SK-N-SH (cell line): ENCODE data around the gene RPIA. TPM values are rescaled to one million over a fixed set of nuclear protein-coding genes. Genes with fewer than 3 reads are reported as not detected.

Experiments used
- CTCF ChIA-PET: fragments of 300-600, 350-600 bp; formaldehyde crosslinking; extraction: SDS; loops from one replicate; lab custom pipeline; 2021; lab: Yijun Ruan, JAX
- POLR2A ChIA-PET: fragments of 350-600 bp; sonication (Branson Sonifier 250); formaldehyde crosslinking; extraction: SDS; loops from one replicate; lab custom pipeline; 2020; ENCODE audit warnings: antibody characterized with exemption, inconsistent platforms; lab: Yijun Ruan, JAX
- DNase-seq: peaks from one replicate; pipeline ENCODE4 v3.0.0; 2012
- H2AFZ ChIP-seq: fragments of 200-600 bp; sonication (generic); 2 replicates; pipeline ENCODE4 v1.8.1; 2016; ENCODE audit warnings: antibody characterized with exemption, mild to moderate bottlenecking, low read depth
- H3F3A ChIP-seq: fragments of 200-600 bp; sonication (generic); replicated peaks from 2 replicates; pipeline ENCODE3; 2016; ENCODE audit warnings: antibody characterized with exemption, mild to moderate bottlenecking; ENCODE audit not compliant: insufficient read depth
- H3K27ac ChIP-seq, 2 experiments: fragments of 200-500 bp in 1 of 2; fragments of 200-600 bp in 1 of 2; sonication (Bioruptor generic) in 1 of 2; sonication (generic), shearing (Covaris generic) in 1 of 2; 2 replicates each; pipeline versions ENCODE4 v1.5.1 to v1.6.1; 2014 to 2016; ENCODE audit warnings: low read depth in 2 of 2, inconsistent platforms in 1 of 2, low read length in 1 of 2, mild to moderate bottlenecking in 1 of 2, mixed read lengths in 1 of 2
- H3K27me3 ChIP-seq: fragments of 200-600 bp; sonication (generic), shearing (Covaris generic); 2 replicates; pipeline ENCODE4 v1.6.1; 2016; ENCODE audit warnings: mixed run types; ENCODE audit not compliant: insufficient read depth
- H3K36me3 ChIP-seq, 2 experiments: fragments of 200-500 bp in 1 of 2; fragments of 200-600 bp in 1 of 2; sonication (Bioruptor generic) in 1 of 2; sonication (generic) in 1 of 2; replicated peaks in 1 of 2; 2 replicates each; pipeline versions ENCODE3 to v1.5.1; 2014 to 2016; ENCODE audit warnings: low read length in 1 of 2, mild to moderate bottlenecking in 1 of 2; ENCODE audit not compliant: insufficient read depth in 2 of 2, control insufficient read depth in 1 of 2
- H3K4me1 ChIP-seq, 2 experiments: fragments of 200-500 bp in 1 of 2; fragments of 200-600 bp in 1 of 2; sonication (Bioruptor generic) in 1 of 2; sonication (generic), shearing (Covaris generic) in 1 of 2; 2 replicates each; pipeline versions ENCODE4 v1.5.1 to v1.6.1; 2014 to 2016; ENCODE audit warnings: low read depth in 1 of 2, low read length in 1 of 2, mixed run types in 1 of 2; ENCODE audit not compliant: insufficient read depth in 2 of 2, control insufficient read depth in 1 of 2
- H3K4me2 ChIP-seq: fragments of 200-600 bp; sonication (generic), shearing (Covaris generic); 2 replicates; pipeline ENCODE4 v1.6.1; 2017; ENCODE audit warnings: mixed run types
- H3K4me3 ChIP-seq, 2 experiments: fragments of 200-500 bp in 1 of 2; fragments of 200-600 bp in 1 of 2; sonication (Bioruptor generic) in 1 of 2; sonication (generic), shearing (Covaris generic) in 1 of 2; 2 replicates each; pipeline versions ENCODE4 v1.5.1 to v1.8.1; 2014 to 2016; ENCODE audit warnings: low read depth in 2 of 2, inconsistent platforms in 1 of 2, low read length in 1 of 2, mild to moderate bottlenecking in 1 of 2, mixed read lengths in 1 of 2, moderate library complexity in 1 of 2
- H3K79me2 ChIP-seq: fragments of 200-600 bp; sonication (generic); 2 replicates; pipeline ENCODE4 v1.8.1; 2017; ENCODE audit warnings: mild to moderate bottlenecking; ENCODE audit not compliant: insufficient read depth
- H3K9ac ChIP-seq: fragments of 200-600 bp; sonication (generic); 2 replicates; pipeline ENCODE4 v1.6.1; 2017; ENCODE audit warnings: mixed run types
- H3K9me2 ChIP-seq: fragments of 200-600 bp; sonication (generic); 2 replicates; pipeline ENCODE4 v1.6.1; 2017; ENCODE audit warnings: mixed run types
- H3K9me3 ChIP-seq: fragments of 200-600 bp; sonication (generic); 2 replicates; pipeline ENCODE4 v1.6.1; 2017; ENCODE audit warnings: mixed run types, mild to moderate bottlenecking, moderate library complexity
- H4K20me1 ChIP-seq: fragments of 200-600 bp; sonication (generic); 2 replicates; pipeline ENCODE4 v1.6.1; 2017; ENCODE audit warnings: mild to moderate bottlenecking, mixed run types; ENCODE audit not compliant: insufficient read depth
- ELF1 ChIP-seq: IDR thresholded peaks from 2 replicates; pipeline ENCODE4 v1.4.0; 2012
- EP300 ChIP-seq, 2 experiments: IDR thresholded peaks; 2 replicates each; pipeline versions ENCODE4 v1.4.0 to v1.6.1; 2012; ENCODE audit warnings: borderline replicate concordance in 1 of 2, low read depth in 1 of 2, low read length in 1 of 2
- EZH2phosphoT487 ChIP-seq: fragments of 200-600 bp; sonication (generic); IDR thresholded peaks from 2 replicates; pipeline ENCODE4 v1.6.1; 2017; ENCODE audit warnings: low read depth, mixed run types, mild to moderate bottlenecking, antibody characterized with exemption, moderate library complexity, borderline replicate concordance
- FOSL2 ChIP-seq: IDR thresholded peaks from 2 replicates; pipeline ENCODE4 v1.4.0; 2012; ENCODE audit warnings: low read depth, mild to moderate bottlenecking, moderate library complexity, borderline replicate concordance
- FOXJ3 ChIP-seq: sonication (generic); formaldehyde crosslinking; IDR thresholded peaks from 2 replicates; pipeline ENCODE4 v1.5.1; 2020; ENCODE audit warnings: mild to moderate bottlenecking, missing genetic modification reagents
- FOXM1 ChIP-seq: IDR thresholded peaks from 2 replicates; pipeline ENCODE4 v1.4.0; 2012; ENCODE audit warnings: low read depth, mild to moderate bottlenecking
- IRF3 ChIP-seq: fragments of 150-350 bp; IDR thresholded peaks from 2 replicates; pipeline ENCODE4 v1.6.1; 2016; ENCODE audit warnings: mild to moderate bottlenecking, low read depth, low read length
- MAX ChIP-seq: IDR thresholded peaks from 2 replicates; pipeline ENCODE4 v1.4.0; 2012; ENCODE audit warnings: low read depth
- NFIC ChIP-seq: IDR thresholded peaks from 2 replicates; pipeline ENCODE4 v1.4.0; 2012; ENCODE audit warnings: borderline replicate concordance
- RFX5 ChIP-seq: IDR thresholded peaks from 2 replicates; pipeline ENCODE4 v1.6.1; 2012; ENCODE audit warnings: mild to moderate bottlenecking, improper control_type of control experiment, low read length
- SIN3A ChIP-seq: IDR thresholded peaks from 2 replicates; pipeline ENCODE4 v1.6.1; 2012; ENCODE audit warnings: low read depth, mild to moderate bottlenecking, low read length, moderate library complexity, borderline replicate concordance
- SMC3 ChIP-seq: IDR thresholded peaks from 2 replicates; pipeline ENCODE4 v1.6.1; 2012; ENCODE audit warnings: low read depth, low read length, improper control_type of control experiment
- TCF12 ChIP-seq: IDR thresholded peaks from 2 replicates; pipeline ENCODE4 v1.4.0; 2012
- YY1 ChIP-seq: IDR thresholded peaks from 2 replicates; pipeline ENCODE4 v1.4.0; 2012; ENCODE audit warnings: low read depth, mild to moderate bottlenecking
- WGBS: methylation state at CpG from one replicate; pipeline ENCODE4 v1.1.6; 2017; ENCODE audit warnings: low lambda C conversion rate; 5-methylcytosine and 5-hydroxymethylcytosine counted together
- polyA plus RNA-seq, 3 experiments: library from polyadenylated mRNA; depleted of rRNA; stranded (reverse); fragments of >200 nt; gene quantifications; 2 replicates each; pipeline ENCODE4 v1.2.3, GENCODE V29; 2012
- TF ChIP-seq, protein P1 (sequence below): IDR thresholded peaks from 2 replicates; pipeline ENCODE4 v1.4.0; 2012; ENCODE audit warnings: low read depth, borderline replicate concordance

The RPIA gene
- polyA plus RNA-seq, 1 of the 3 experiments (the other 2 are of a cell fraction), result 17.4 TPM

- Histone ChIP-seq H3K27me3 (no peaks in the 10 kb centered on the region; the same call in 1 of the 2 replicates), H3K79me2 (no peaks in the 10 kb centered on the region), H3K4me2 (no peak overlapping the region), H3K4me3 (no peak overlapping the region), H2AFZ (no peak overlapping the region), H3K9me3 (no peaks in the 10 kb centered on the region), H3K27ac (no peak overlapping the region), H3K36me3 (no peaks in the 10 kb centered on the region), H3K4me1 (peaks cover 0 to 4% of the 10 kb centered on the region in 2 experiments; a peak in 1 of 4 replicates), H4K20me1 (no peaks in the 10 kb centered on the region), H3K9ac (no peak overlapping the region), H3F3A (no peaks in the 10 kb centered on the region), H3K9me2 (no peaks in the 10 kb centered on the region)
- 65% methylated on average over 2 of the region's 2 CpGs for WGBS
- CTCF ChIA-PET, result no interaction called here
- no peak for DNase-seq
- POLR2A ChIA-PET, result no interaction called here
- TF ChIP-seq FOXM1, result no peak
- TF ChIP-seq EZH2phosphoT487, result no peak
- TF ChIP-seq ELF1, result no peak
- TF ChIP-seq RFX5, result no peak
- no peak for TF ChIP-seq YY1
Measured at GRCh38 chr2:88760819-88761598, 69.5 kb downstream of the RPIA start.

- Histone ChIP-seq H3K9me2 (no peaks in the 10 kb centered on the region), H3K9ac (no peak overlapping the region), H3K4me2 (0 out of 2 replicates have a peak overlapping the region, but pooled peaks have one; percentile 72), H3K4me1 (peaks cover 0 to 4% of the 10 kb centered on the region in 2 experiments; a peak in 1 of 4 replicates), H3K4me3 (no peak overlapping the region), H3K9me3 (no peaks in the 10 kb centered on the region), H4K20me1 (no peaks in the 10 kb centered on the region), H3K36me3 (no peaks in the 10 kb centered on the region), H3K79me2 (no peaks in the 10 kb centered on the region), H3K27me3 (no peaks in the 10 kb centered on the region; the same call in 1 of the 2 replicates), H3K27ac (no peak overlapping the region), H3F3A (no peaks in the 10 kb centered on the region), H2AFZ (no peak overlapping the region)
- POLR2A ChIA-PET, result no interaction called here
- 70% methylated on average over 6 of the region's 19 CpGs for WGBS
- DNase-seq, result no peak
- CTCF ChIA-PET, result no interaction called here
- TF ChIP-seq FOSL2 (no peak), NFIC (no peak)
Measured at GRCh38 chr2:88764141-88764849, 72.8 kb downstream of the RPIA start.

DNA sequence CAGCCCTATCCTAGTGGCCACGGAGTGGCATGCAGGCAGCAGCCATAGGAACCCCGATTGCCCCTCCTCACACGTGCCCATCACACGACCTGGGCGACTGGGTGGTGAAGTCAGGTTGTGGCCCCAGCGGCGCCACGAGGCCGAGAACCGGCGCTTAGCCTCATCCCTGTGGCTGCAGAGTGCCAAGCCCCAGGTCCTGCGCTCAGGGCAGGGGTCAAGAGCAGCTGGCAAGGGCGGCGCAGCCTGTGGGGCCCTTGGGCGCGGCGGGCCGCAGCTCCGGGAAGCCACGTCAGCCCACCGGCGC, 73.3 kb downstream of the RPIA start:
- peaks cover 0 to 4% of the 10 kb centered on the region in 2 experiments; a peak in 1 of 4 replicates for H3K4me1 ChIP-seq
- 20% methylated on average over 3 of the region's 22 CpGs for WGBS
- POLR2A ChIA-PET, result no interaction called here

More for the DNA sequence above, 73.3 kb downstream of the RPIA start:
- Histone ChIP-seq H3K9me3 (no peaks in the 10 kb centered on the region), H2AFZ (no peak overlapping the region), H3K4me2 (peak overlapping the region; percentile 72), H3K27me3 (no peaks in the 10 kb centered on the region; the same call in 1 of the 2 replicates), H3K9me2 (no peaks in the 10 kb centered on the region), H3F3A (no peaks in the 10 kb centered on the region), H3K79me2 (no peaks in the 10 kb centered on the region)
- TF ChIP-seq, protein P1, sequence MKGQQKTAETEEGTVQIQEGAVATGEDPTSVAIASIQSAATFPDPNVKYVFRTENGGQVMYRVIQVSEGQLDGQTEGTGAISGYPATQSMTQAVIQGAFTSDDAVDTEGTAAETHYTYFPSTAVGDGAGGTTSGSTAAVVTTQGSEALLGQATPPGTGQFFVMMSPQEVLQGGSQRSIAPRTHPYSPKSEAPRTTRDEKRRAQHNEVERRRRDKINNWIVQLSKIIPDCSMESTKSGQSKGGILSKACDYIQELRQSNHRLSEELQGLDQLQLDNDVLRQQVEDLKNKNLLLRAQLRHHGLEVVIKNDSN, result no peak
- TF ChIP-seq SMC3 (no peak), MAX (no peak), SIN3A (no peak), FOXJ3 (CRISPR knock-in tag) (no peak), IRF3 (no peak), TCF12 (no peak), EP300 (IDR thresholded peaks at IDR 0.05; ENCODE audit: borderline replicate concordance in 1 of 2, low read depth in 1 of 2, low read length in 1 of 2) (no peak), FOSL2 (no peak)
- TF ChIP-seq, all 33 proteins: peak for 0
- CTCF ChIA-PET, result no interaction called here
- no peak for DNase-seq
- Histone ChIP-seq H3K36me3 (no peaks in the 10 kb centered on the region), H3K27ac (no peak overlapping the region), H4K20me1 (no peaks in the 10 kb centered on the region), H3K4me3 (peak overlapping the region in 1 of 2 experiments; percentile 27; a peak in 1 of 4 replicates), H3K9ac (no peak overlapping the region)
